Osteoblast (primary cell): ENCODE data around the gene NR3C2. TPM values are rescaled to one million over a fixed set of nuclear protein-coding genes. Genes with fewer than 3 reads are reported as not detected.

Experiments used
- DNase-seq: peaks from one replicate; pipeline ENCODE4 v3.0.0; 2011; ENCODE audit warnings: low spot score, mixed read lengths; ENCODE audit not compliant: insufficient read length; ENCODE audit errors: missing footprints
- H2AFZ ChIP-seq: 2 replicates; pipeline ENCODE4 v1.6.0; 2011; ENCODE audit warnings: mild to moderate bottlenecking, low read length
- H3K27ac ChIP-seq: 2 replicates; pipeline ENCODE4 v1.5.1; 2011; ENCODE audit warnings: mild to moderate bottlenecking, low read depth, low read length, moderate library complexity
- H3K27me3 ChIP-seq: 2 replicates; pipeline ENCODE4 v1.6.0; 2012; ENCODE audit warnings: mild to moderate bottlenecking, control low read depth, inconsistent platforms, low read length, moderate library complexity; ENCODE audit not compliant: insufficient read depth
- H3K36me3 ChIP-seq: 2 replicates; pipeline ENCODE4 v1.5.1; 2011; ENCODE audit warnings: mild to moderate bottlenecking, low read length, control low read depth, moderate library complexity; ENCODE audit not compliant: insufficient read depth
- H3K4me1 ChIP-seq: 2 replicates; pipeline ENCODE4 v1.5.1; 2011; ENCODE audit warnings: mild to moderate bottlenecking, low read length, control low read depth, moderate library complexity; ENCODE audit not compliant: insufficient read depth
- H3K4me2 ChIP-seq: 2 replicates; pipeline ENCODE4 v1.6.0; 2011; ENCODE audit warnings: mild to moderate bottlenecking, low read length; ENCODE audit not compliant: insufficient read depth
- H3K4me3 ChIP-seq: fragments of 200-600 bp; sonication (generic); 3 replicates; pipeline ENCODE4 v1.5.1; 2012; ENCODE audit warnings: mild to moderate bottlenecking, low read length, inconsistent platforms; ENCODE audit not compliant: insufficient read depth
- H3K79me2 ChIP-seq: 2 replicates; pipeline ENCODE4 v1.6.0; 2012; ENCODE audit warnings: mild to moderate bottlenecking, low read length, control low read depth, inconsistent platforms; ENCODE audit not compliant: insufficient read depth
- H3K9me3 ChIP-seq: 2 replicates; pipeline ENCODE4 v1.5.1; 2011; ENCODE audit warnings: low read depth, low read length, control low read depth
- H4K20me1 ChIP-seq: 2 replicates; pipeline ENCODE4 v1.6.0; 2012; ENCODE audit warnings: mild to moderate bottlenecking, low read length, control low read depth; ENCODE audit not compliant: insufficient read depth
- total RNA-seq: library from RNA; depleted of rRNA; stranded (reverse); fragments of >200 nt; gene quantifications from 2 replicates; pipeline ENCODE4 v1.2.3, GENCODE V29; 2012
- TF ChIP-seq, protein P1 (sequence below): IDR thresholded peaks from 2 replicates; pipeline ENCODE4 v1.5.1; 2011; ENCODE audit warnings: mild to moderate bottlenecking, low read depth, low read length, moderate library complexity; ENCODE audit errors: extremely low read depth

NR3C2 gene
- total RNA-seq, 1 donor, result 0.72 TPM

DNA sequence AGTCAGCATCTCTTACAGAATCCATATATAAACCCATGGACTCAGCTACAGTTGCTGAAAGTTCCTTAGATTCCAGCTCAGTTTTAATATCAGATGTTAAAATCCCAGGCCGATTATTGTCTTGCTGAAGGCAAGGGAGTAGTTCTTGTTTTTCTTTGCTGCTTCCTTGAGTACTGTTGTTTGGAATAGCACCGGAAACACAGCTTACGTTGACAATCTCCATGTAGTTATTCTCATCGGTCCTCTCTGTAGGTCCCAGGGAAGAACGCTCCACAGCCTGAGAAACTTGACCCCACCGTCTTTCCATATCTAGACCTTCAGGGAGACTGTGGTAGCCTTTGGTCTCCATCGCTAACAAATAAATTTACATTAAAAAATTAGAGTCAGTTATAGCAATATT, 5.7 kb downstream of the NR3C2 start:
- Histone ChIP-seq H2AFZ (no peak overlapping the region), H3K4me2 (no peak overlapping the region), H4K20me1 (no peaks in the 10 kb centered on the region), H3K27ac (no peak overlapping the region), H3K4me3 (no peak overlapping the region), H3K4me1 (no peaks in the 10 kb centered on the region), H3K9me3 (no peaks in the 10 kb centered on the region), H3K27me3 (peaks cover 12% of the 10 kb centered on the region), H3K36me3 (no peaks in the 10 kb centered on the region), H3K79me2 (no peaks in the 10 kb centered on the region)
- TF ChIP-seq, protein P1, sequence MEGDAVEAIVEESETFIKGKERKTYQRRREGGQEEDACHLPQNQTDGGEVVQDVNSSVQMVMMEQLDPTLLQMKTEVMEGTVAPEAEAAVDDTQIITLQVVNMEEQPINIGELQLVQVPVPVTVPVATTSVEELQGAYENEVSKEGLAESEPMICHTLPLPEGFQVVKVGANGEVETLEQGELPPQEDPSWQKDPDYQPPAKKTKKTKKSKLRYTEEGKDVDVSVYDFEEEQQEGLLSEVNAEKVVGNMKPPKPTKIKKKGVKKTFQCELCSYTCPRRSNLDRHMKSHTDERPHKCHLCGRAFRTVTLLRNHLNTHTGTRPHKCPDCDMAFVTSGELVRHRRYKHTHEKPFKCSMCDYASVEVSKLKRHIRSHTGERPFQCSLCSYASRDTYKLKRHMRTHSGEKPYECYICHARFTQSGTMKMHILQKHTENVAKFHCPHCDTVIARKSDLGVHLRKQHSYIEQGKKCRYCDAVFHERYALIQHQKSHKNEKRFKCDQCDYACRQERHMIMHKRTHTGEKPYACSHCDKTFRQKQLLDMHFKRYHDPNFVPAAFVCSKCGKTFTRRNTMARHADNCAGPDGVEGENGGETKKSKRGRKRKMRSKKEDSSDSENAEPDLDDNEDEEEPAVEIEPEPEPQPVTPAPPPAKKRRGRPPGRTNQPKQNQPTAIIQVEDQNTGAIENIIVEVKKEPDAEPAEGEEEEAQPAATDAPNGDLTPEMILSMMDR, result no peak
- no peak for DNase-seq

DNA sequence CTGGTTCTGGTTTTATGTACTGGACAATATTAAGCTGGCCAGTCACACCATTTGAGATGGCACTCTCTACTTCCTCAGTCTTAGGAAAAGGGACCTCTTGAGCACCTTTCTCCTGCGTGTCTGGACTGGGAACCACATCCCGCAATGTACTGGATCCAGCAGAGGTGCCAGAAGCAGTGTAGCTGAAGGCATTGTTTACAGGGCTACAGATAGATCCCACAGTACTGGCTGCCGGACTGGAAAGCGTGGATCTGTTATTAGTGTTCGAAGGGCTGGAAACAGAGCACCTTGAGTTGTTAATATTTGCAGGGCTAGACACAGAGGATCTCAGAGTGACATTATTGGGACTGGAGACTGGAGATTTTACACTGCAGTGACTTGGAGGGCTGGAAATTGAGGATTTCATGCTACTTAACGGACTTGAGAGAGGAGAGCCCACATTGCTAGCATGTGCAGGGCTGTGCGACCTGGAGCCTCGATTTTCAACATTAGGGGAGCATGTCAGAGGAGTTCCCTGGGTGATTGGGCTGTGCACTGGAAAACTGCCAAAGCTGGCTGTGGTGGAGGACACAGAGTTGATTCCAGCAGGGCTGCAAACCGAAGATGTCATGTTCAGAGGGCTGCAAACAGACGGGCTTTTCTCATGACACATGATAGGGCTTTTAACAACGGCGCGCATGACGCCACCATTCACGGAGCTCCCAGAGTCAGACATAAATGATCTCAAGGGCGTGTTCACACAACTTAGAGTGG, 6.4 kb downstream of the NR3C2 start:
- no peak overlapping the region for H2AFZ ChIP-seq
- H3K79me2 ChIP-seq, result no peaks in the 10 kb centered on the region
- peaks cover 5% of the 10 kb centered on the region for H3K27me3 ChIP-seq
- no peaks in the 10 kb centered on the region for H3K4me1 ChIP-seq
- DNase-seq, result no peak
- H3K4me2 ChIP-seq, result no peak overlapping the region
- no peaks in the 10 kb centered on the region for H3K9me3 ChIP-seq
- H4K20me1 ChIP-seq, result no peaks in the 10 kb centered on the region
- TF ChIP-seq, protein P1, result no peak
- no peak overlapping the region for H3K27ac ChIP-seq
- H3K4me3 ChIP-seq, result no peak overlapping the region
- H3K36me3 ChIP-seq, result no peaks in the 10 kb centered on the region

DNA sequence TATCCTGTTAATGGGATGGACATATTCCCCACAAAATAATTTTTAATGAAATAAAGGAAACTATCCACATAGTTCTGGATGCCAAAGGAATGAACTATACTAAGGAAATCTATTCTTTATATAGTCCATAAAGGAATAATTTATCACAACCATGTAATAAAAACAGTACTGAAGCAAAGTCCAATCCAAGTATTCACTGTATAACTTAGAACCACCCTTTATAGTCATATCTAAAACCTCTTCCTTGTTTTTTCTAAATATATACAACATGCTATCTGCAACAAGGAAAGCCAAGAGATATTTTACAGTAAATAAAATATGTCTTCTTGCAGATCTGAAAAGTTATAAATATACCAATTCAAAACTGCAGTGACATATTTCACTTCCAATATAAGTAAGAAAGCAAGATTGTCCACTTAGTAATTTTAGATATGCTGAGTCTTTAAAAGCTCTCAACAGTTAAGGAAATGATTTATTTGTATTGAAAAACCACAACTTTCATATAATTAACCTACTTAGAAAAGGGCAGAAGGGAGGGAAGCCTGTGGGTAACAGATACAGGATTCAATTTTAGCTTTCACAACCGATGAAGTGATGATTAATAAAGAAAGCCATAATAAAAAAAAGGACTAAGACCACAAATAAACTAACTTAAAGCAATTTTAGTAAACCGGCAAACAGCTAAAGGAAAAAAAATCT, 8.0 kb downstream of the NR3C2 start:
- no peaks in the 10 kb centered on the region for H3K9me3 ChIP-seq
- no peak for DNase-seq
- no peak overlapping the region for H2AFZ ChIP-seq
- no peaks in the 10 kb centered on the region for H3K79me2 ChIP-seq
- H3K27ac ChIP-seq, result no peak overlapping the region
- no peaks in the 10 kb centered on the region for H3K4me1 ChIP-seq
- H3K4me3 ChIP-seq, result no peak overlapping the region
- H3K36me3 ChIP-seq, result no peaks in the 10 kb centered on the region
- H3K27me3 ChIP-seq, result no peaks in the 10 kb centered on the region
- H4K20me1 ChIP-seq, result no peaks in the 10 kb centered on the region
- H3K4me2 ChIP-seq, result no peak overlapping the region
- TF ChIP-seq, protein P1, result no peak

DNA sequence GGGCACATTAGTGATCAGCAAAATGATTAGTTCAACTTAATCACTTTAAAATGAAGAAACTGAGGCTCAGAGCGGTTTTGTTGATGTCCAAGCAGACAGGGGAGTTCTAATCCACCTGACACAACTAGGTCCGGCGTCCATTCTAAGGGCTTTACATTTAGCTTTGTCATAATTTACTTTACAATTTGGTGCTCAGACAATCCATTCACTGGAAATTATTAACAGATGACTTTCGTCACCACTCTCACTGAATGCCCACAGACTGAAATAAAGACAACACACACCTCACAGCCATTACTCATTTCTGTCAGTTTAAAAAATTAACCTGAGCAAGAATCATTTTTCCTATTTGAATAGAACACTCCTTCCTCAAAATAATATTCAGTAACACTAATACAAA, 10.8 kb downstream of the NR3C2 start:
- Histone ChIP-seq H3K36me3 (no peaks in the 10 kb centered on the region), H3K27ac (no peak overlapping the region), H3K4me3 (no peak overlapping the region), H3K4me1 (no peaks in the 10 kb centered on the region), H2AFZ (no peak overlapping the region), H4K20me1 (no peaks in the 10 kb centered on the region), H3K79me2 (no peaks in the 10 kb centered on the region), H3K4me2 (no peak overlapping the region), H3K27me3 (no peaks in the 10 kb centered on the region), H3K9me3 (no peaks in the 10 kb centered on the region)
- DNase-seq, result no peak
- TF ChIP-seq, protein P1, result no peak
